GM12872 (cell line): ENCODE results near the gene SLC46A3.

ENCODE experiments used
- TF ChIP-seq, protein P1 (sequence below): IDR thresholded peaks from 3 replicates; pipeline ENCODE4 v1.5.1; 2011; ENCODE audit warnings: low read depth, mild to moderate bottlenecking, low read length, moderate library complexity; ENCODE audit not compliant: insufficient read depth

Gene SLC46A3

DNA sequence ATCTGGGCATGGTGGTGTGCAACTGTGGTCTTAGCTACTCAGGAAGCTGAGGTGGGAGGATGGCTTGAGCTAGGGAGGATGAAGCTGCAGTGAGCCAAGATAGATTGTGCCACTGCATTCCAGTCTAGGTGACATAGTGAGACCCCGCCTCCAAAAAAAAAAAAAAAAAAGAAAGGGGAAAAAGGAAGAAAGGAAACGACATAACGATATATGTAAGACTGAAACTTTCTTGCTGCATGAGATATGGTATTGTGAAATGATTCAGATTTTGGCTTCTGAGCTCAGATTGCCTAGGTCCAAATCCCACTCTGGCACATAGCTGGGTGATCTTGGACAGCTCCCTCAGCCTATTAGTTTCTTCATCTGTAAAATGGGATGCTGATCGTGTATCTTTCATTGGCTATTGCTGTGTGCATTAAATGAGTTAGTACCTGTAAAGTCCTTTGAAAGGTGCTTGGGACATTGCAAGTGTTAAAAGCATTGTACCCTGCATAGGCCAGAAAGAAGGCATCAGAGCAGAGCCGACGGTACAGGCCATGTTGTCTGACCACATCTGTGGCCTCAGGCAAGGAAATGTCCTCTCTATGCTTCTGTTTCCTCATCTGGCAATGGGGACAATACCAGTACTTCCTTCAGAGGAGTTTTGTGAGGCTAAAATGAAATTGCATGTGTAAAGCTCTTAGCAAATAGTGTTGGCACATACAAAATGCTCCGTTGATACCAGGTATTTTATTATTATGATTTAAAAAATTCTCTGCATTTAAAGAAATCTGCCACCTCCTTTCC is 32.6 kb upstream of the SLC46A3 start:
- TF ChIP-seq, protein P1, sequence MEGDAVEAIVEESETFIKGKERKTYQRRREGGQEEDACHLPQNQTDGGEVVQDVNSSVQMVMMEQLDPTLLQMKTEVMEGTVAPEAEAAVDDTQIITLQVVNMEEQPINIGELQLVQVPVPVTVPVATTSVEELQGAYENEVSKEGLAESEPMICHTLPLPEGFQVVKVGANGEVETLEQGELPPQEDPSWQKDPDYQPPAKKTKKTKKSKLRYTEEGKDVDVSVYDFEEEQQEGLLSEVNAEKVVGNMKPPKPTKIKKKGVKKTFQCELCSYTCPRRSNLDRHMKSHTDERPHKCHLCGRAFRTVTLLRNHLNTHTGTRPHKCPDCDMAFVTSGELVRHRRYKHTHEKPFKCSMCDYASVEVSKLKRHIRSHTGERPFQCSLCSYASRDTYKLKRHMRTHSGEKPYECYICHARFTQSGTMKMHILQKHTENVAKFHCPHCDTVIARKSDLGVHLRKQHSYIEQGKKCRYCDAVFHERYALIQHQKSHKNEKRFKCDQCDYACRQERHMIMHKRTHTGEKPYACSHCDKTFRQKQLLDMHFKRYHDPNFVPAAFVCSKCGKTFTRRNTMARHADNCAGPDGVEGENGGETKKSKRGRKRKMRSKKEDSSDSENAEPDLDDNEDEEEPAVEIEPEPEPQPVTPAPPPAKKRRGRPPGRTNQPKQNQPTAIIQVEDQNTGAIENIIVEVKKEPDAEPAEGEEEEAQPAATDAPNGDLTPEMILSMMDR = no peak

DNA sequence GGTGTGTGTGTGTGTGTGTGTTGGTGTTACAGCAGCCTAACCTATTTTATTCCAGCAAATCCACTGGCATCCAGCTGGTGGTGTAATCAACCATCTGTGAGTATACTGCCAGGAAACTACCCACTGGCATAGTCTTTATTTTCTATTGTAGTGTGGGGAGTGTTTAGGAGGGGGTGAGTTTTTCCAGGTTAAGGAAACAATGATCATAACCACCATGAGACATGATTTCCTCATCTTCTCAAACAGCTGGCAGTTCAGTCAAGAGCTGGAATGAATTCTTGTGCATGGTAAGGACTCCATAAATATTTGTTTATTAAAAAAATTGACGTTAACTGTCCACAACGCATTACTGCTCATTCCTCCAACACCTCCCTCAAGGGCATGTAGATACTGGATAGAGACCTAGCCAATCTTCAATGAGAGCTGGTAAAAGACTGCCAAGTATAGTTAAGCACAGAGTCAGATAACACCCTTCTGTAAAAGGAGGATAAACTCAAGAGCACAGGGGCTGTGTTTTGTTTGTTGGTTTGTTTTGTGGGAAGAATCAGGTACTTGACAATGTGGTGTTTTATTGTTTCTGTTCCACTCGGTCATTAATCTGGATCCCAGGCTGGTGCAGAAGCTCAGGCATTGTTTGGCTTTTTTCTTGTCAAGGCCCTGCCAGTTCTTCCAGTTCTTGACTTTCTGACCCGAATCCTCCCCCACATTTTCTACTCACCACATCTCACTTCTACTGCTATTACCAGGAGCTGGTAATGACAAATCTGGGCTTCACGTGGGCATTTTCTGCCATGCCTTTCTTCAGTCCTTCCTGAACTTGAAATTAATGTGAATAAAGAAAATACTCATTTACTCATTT is 31.6 kb upstream of the SLC46A3 start:
- TF ChIP-seq, protein P1 = no peak

DNA sequence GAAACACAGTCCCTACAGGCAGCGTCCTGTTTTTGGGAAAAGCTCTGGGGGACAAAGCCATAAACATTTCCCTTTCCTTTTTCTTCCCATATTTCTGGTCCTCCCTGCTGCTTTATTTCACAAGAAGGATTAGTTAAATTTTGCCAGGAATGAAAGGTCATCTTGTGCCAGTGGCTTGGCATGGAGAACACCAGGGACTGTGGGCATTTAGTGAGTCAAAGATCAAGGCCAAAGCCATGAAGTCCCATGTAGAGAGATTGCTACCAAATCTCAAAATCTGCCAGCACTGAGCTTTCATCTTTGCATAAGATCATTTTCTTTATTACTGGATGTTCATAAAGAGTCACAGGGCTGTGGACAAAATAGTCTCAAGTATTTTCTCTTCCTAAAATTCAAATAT is 29.1 kb upstream of the SLC46A3 start:
- TF ChIP-seq, protein P1 = no peak

DNA sequence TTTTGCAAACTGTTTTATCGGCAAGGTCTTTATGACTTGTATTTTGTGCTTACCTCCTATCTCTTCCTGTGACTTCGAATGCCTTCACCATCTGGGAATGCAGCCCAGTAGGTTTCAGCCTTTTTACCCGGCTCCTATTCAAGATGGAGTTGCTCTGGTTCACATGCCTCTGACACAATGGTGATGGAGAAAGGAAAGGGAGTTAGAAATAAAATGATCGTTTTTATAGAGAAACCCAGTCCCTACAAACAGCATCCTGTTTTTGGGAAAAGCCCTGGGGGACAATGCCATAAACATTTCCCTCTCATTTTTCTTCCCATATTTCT is 27.5 kb upstream of the SLC46A3 start:
- TF ChIP-seq, protein P1 = no peak

DNA sequence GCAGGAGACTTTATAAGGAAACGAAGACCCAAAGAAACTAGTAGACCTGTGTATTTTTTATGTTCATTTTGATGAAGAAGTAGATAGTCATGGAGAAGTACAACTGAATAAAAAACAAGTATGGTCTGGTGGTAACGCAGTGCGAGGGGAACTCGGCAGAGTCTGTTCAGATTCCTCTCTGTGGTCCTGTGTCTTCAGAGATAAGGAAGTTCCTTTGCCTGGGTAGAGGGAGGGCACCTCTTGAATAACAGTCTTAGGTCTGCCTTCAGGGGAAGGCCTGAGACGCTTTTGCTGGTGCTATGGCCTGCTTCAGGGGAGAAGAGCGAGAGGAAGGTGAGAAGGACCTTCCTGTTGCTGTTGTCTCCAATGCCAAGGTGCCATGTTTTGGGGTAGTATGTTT is 25.9 kb upstream of the SLC46A3 start:
- TF ChIP-seq, protein P1 = no peak

DNA sequence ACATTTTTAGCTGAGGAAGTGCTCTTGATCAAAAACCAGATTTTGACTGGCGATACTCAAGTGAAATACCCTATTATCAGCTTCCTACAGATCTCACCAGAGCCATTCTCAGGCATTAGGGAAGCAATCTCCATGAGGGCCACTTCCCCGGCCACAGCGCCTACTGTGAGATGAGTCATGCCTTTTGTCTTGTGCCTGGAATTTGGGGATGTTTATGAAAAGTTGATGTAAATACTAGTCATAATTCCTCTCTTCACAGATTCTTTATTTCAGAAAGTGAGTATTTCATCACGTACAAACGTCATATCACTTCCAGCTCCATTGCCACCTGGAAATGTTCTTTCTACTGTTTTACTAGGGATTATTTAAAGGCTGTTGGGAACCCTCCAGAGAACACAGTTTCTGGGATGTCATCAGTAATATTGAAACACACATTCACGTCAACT is 25.3 kb upstream of the SLC46A3 start:
- TF ChIP-seq, protein P1 = no peak

DNA sequence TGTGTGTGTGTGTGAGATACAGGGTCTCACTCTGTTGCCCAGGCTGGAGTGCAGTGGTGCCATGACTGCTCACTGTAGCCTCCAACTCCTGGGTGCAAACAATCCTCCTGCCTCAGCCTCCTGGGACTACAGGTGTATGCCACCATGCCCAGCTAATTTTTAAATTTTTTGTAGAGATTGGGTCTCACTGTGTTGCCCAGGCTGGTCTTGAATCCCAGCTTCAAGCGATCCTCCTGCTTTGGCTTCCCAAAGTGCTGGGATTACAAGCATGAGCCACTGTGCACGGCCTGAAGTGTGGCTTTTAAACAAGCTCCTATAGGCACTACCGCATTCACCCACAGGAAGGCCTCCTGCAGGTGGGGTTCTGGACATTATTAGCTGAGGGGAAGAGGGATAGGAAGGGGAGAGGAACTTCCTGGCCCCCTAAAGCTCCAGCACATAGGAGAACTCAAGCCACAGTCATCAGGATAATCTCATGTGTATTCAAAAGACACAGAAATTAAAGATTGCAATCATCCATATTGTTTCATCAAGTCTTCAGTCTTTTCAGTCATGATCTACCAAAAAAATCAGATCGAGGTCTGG is 24.8 kb upstream of the SLC46A3 start:
- TF ChIP-seq, protein P1 = no peak
